Measurements from ENCODE around the gene MXI1.
"Not testable (repeated sequence)": the region's sequence is repeated elsewhere in the genome, so short reads cannot be mapped to it uniquely, and the experiment has no call there.

MXI1 gene

DNA sequence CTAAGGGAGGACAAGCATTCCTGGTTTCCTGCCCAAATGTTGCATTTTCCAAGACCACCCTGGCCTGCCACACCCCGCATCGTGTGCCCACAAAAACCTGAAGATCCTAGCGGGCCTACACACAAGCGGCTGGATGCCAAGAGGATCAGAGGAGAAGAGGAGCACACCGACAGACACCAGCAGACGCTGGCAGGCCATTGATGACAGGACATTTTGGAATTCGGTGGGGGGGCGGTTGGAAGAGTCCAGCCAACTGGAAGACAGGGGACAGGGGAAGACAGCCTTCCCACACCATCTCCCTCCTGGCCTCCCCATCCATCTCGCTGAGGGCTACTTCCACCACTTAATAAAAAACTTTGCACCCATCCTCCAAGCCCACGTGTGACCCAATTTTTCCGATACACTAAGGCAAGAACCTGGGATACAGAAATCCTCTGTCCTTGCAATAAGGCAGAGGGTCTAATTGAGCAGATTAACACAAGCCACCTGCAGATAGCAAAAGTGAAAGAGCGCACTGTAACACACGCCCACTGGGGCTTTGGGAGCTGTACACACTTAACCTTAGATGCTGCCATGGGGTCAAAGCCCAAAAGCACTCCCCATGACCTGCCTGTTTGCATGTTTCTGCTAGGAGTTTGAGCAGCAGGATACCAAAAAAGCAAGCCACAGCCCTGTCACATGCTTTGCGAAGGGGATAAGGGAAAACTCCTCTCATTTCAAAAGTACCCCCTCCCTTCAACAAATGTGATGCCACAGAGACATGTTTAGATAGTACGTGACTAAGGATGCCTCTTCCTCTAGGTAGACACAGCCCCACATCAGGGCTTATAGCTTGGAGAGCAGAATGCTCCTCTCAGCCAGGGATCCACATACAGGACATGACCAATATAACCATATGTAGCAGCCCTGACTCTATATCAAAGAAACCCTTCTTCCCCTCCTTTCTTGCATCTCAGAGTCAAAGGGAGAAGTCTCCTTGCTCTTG, 110.8 kb downstream of the MXI1 start:
- no peak for DNase-seq (ENCODE audit: low read depth)

GRCh38 chr10:110321869-110322620, 114.6 kb downstream of the MXI1 start:
- DNase-seq (ENCODE audit: low read depth) = no peak

GRCh38 chr10:110323503-110323902, 116.1 kb downstream of the MXI1 start:
- no peak for DNase-seq (ENCODE audit: low read depth)

GRCh38 chr10:110324201-110324804, 116.9 kb downstream of the MXI1 start:
- no peak for DNase-seq (ENCODE audit: low read depth)

DNA sequence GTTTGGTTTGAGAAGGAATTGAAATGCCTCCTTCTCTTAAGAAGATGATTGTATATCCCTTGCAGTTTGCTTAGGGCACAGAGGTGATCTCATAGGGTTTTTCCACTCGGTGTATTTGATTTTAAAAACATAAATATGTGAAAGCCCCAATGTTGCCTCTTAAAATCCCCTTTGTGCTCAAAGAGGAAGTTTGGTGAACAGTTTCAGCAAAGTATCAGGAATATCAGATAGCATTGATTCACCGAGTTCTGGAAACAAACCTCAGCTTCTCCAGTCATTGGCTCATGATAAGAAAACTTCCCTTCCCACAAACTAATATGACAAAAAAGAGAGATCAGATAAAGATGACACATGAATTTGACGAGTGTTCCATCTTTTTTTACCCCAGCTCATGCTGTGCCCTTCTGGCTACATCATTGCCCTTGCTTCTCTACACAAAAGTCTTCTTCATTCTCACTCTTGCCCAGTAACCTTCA, 117.4 kb downstream of the MXI1 start:
- no peak for DNase-seq (ENCODE audit: low read depth)

DNA sequence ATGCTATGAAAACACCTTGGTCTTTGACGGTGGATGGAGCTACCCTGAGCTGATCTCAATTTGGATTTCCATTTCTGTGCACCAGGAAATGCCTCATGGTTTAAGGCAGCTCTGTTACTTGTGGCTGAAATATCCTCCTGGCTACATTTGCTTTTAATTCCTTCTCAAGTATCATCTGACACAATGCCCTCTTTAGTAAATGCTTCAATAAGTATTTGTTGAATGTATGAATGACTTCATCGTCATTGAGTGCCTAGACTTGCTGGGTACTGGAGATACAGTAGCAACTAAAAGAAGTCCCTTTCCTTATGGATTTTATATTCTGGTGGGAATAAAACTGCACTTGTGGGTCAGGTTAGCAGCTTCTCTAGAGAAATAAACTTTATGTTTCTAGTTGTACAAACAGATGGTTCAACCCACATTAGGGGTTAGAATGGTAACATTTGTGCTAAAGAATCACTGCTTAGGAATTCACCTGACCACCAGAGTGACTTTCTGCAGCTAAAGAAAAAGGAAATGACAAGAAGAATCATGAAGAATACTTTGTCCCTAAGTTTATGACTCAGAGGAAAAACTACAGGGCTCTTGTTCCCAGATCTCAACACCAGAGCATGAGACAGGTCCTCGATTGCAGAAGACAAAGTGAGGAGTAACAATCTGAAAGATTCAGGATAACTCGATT, 119.1 kb downstream of the MXI1 start:
- DNase-seq (ENCODE audit: low read depth) = no peak

DNA sequence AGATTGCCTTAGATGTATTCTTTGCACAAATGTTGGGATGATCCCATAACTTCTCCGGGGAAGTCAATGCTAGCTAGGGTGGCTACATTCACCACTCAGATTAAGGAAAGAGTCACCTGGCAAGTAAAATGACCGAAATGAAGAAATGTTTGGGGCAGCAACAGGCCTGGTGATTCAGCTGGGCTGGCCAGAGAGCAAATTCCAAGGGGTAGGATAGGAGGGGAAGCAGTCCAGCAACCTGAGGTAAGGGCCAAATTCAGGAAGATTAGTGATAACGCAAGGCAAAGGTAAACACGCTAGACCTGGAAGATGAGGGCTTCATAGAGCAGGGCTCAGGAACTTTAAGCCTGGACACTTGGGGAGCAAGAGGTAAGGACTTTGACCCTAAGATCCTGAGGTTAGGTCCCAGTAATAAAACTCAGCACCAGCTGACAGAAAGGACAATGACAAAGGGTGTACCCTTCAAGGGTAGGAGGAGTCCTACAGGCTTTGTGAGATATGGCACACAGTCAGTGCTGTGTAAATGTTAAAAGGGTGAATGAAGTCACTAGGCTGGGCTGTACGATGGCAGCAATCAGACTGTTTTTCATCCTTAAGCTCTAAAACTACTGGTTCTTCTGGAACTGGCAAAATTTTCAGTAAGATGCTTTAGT, 120.0 kb downstream of the MXI1 start:
- no peak for DNase-seq (ENCODE audit: low read depth)

GRCh38 chr10:110330675-110331074, 123.3 kb downstream of the MXI1 start:
- DNase-seq (ENCODE audit: low read depth) = no peak

GRCh38 chr10:110331226-110331795, 123.9 kb downstream of the MXI1 start:
- DNase-seq (ENCODE audit: low read depth) = not testable (repeated sequence)

DNA sequence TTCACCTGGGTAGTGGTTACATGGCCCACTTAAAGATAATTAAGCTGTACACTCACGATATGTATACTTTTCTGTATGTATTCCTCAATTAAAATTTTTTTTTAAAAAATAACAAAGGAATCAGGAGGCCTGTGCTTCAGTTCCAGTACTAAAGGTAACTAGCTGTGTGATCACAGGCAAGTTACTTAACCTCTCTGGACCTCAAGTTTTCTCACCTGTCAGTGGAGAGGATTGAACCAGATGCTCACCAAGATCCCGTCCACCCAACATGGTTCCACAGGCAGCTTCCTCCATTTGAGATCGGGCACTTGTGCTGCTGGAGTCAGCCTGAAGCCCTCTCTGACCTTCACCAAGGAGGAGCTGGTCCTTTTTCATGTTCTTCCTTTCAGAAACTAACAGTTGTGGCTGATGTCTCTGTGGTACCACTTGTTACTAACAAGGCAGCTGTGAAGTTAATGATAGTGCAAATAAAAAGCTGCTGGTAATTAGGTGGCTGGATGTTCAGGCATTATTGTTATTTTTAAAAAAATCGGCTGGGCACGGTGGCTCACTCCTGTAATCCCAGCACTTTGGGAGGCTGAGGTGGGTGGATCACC, 126.8 kb downstream of the MXI1 start:
- DNase-seq (ENCODE audit: low read depth) = no peak

- DNase-seq (ENCODE audit: low read depth) = no peak
Observed at GRCh38 chr10:110335314-110336064, 128.1 kb downstream of the MXI1 start.

GRCh38 chr10:110336111-110336721, 128.8 kb downstream of the MXI1 start:
- DNase-seq (ENCODE audit: low read depth) = no peak
